HG03378 (cell line): ENCODE measurements around the gene CEACAM7.
"Not testable (repeated sequence)": the region's sequence is repeated elsewhere in the genome, so short reads cannot be mapped to it uniquely, and the experiment has no call there.

Experiments used
- ATAC-seq: cut with Tn5 transposase; IDR thresholded peaks from one replicate; pipeline ENCODE4 v1.9.1; 2021; ENCODE audit warnings: mild to moderate bottlenecking, moderate library complexity; ENCODE audit not compliant: unreplicated experiment

CEACAM7 gene

DNA sequence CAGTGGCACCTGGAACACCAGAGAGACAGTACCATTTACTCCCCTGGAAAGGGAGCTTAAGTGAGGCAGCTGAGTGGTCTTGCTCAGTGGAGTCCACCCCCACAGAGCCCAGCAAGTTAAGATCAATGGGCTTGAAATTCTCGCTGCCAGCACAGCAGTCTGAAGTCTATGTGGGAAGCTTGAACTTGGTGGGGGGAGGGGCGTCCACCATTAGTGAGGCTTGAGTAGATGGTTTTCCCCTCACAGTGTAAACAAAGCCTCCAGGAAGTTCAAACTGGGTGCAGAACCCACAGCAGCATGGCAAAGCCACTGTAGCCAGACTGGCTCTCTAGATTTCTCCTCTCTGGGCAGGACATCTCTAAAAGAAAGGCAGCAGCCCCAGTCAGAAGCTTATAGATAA lies 30.9 kb downstream of the CEACAM7 start:
- ATAC-seq, result no peak

DNA sequence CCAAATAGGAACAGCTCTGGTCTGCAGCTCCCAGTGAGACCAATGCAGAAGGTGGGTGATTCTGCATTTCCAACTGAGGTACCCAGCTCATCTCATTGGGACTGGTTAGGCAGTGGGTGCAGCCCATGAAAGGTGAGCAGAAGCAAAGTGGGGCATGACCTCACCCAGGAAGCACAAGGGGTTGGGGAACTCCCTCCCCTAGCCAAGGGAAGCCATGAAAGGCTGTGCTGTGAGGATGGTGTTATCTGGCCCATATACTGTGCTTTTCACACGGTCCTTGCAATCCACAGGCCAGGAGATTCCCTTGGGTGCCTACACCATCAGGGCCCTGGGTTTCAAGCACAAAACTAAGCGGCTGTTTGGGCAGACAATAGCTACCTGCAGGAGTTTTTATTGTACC lies 31.3 kb downstream of the CEACAM7 start:
- not testable (repeated sequence) for ATAC-seq

DNA sequence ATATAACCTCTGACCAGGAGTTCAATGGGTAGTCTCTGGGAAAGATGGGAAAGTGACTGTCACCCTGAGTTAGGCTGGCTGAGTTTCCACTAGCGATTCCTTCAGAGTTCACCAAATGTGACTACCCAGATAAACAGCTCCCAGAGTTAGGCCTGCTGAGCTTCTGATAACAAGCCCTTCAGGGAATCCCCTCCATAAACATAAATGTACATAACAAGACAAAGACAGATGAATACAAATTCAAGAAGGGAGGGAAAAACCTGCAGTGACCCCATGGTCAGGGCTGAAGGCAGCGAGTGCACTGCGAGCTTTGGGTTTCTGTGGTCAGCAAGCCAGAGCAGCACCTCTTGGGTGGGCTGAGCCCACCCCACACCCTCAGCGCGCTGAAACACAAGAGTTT lies 35.8 kb downstream of the CEACAM7 start:
- ATAC-seq, result no peak

DNA sequence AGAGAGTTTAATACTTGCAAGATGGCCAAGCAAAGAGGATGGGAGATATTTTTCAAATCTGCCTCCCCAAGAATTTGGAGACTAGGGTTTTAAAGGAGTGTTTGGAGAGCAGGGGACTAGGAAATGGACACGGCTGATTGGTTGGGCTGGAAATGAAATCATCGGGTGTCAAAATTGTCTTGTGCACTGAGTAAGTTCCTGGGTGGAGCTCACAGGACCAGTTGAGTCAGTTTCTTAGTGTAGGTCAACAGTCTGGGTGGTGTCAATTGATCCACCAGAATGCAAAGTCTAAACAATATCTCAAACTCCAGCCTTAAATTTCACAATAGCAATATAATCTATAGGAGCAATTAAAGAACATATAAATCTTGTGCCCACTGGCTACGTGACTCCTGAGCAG lies 38.2 kb downstream of the CEACAM7 start:
- no peak for ATAC-seq

DNA sequence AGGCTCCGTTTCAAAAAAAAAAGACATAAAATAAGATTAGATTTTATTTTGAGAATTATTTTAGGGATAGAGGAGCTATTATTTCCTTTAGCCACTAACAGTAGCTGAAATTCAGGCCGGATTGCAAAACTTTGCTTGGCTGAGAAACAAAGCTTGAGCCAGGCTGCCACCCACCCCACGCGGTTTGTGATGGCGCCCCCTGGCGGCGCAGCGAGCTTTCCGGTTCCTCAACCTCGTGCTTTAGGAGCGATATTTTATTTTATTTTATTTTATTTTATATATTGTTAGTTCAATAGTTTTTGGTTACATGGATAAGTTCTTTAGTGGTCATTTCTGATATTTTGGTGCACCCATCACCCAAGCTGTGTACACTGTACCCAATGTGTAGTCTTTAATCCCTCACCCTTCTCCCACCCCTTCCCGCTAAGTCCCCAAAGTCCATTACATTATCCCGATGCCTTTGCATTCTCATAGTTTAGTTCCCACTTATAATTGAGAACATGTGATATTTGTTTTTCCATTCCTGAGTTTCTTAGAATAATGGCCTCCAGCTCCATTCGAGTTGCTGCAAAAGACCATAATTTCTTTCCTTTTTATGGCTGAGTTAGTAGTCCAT lies 41.4 kb downstream of the CEACAM7 start:
- ATAC-seq, result no peak

DNA sequence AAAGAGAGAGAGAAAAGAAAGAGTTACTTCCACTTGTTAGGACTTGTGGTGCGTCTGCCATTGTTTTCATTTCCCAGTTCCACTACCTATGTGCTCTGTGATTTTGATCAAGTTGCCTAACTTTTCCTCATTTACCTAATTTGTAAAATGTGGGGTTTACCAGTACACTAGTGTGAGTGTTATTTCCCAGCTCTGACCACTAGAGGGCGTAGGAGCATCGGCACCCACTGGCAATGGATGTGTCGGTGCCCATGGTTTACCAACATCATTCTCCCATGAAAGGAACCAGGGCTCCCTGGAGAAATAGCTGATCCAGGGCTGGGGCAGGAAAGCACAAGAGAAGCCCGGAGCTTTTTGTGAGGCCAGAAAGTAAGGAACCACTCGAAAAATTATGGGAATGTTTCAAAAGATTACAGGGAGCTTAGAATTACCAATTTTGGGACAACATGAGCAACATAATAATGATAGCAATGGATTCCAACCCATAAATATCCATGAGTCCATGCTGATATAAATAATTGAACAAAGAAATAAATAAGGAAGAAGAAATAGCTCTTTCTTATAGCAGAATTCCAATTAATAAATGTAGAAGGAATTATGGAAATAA lies 46.1 kb downstream of the CEACAM7 start:
- ATAC-seq, result no peak

DNA sequence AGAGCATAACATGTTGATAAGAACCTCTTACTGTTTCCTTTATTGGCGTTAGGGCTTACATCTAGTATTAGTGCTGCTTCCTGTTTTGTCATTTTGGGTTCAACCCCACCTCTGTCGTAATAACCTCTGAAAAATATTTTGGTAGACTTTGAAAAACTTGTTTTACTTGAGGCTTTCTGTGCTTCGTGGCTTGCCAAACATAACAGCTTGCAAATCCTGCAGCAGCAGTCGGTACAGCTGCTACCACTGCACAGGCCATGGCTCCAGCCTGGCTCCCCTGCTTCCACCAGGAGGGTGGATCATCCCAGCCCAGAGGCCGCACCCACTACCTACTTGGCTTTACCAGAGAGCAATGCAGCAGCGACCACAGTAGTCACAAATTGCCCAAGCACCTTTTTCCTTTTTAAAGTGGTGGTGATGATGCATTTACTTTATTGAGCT lies 49.4 kb downstream of the CEACAM7 start:
- ATAC-seq, result no peak

DNA sequence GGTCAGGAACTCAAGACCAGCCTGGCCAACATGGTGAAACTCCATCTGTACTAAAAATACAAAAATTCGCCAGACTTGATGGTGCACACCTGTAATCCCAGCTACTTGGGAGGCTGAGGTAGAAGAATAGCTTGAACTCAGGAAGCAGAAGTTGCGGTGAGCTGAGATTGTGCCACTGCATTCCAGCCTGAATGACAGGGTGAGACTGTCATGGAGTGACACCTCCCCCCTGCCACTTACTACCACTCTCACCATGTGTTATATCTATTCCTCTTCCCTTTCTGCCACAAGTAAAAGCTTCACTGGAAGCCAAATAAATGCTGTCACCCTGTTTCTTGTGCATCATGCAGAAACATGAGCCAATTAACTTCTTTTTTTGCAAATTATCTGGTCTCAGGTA lies 50.6 kb downstream of the CEACAM7 start:
- ATAC-seq, result no peak

DNA sequence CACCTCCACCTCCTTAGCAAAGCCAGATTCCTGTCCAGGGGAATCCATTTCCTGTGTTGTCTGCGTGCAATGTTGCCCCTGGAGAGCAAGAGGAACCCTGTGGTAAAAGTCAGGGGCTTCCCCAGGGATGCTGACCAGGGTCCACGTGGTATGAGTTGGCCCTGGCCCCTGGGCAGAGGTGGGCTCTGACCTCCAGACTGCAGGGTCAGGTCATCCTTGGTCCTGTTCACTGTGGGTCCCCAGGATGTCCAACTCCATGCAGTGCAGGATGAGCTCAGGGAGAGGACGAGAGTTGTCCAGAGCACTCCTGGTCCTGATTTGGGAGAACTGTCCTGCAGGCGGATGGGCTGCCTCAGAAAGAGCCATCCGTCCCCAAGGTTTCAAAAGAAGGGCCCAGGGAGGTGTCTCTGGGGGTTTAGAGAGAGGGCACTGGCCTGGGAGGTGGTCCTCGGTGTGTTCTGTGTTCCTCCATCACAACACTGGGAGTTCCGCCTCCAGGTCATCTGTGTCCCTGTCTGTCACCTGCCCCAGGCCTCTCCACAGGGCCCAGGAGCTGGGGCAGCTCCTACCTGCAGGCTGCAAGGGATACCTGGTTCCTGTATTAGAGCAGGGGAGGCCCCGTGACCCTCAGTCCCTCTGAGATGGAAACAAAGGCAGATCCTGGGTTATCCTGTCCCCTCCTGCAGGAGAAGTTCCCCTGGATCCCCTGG lies 59.9 kb downstream of the CEACAM7 start:
- ATAC-seq, result no peak

DNA sequence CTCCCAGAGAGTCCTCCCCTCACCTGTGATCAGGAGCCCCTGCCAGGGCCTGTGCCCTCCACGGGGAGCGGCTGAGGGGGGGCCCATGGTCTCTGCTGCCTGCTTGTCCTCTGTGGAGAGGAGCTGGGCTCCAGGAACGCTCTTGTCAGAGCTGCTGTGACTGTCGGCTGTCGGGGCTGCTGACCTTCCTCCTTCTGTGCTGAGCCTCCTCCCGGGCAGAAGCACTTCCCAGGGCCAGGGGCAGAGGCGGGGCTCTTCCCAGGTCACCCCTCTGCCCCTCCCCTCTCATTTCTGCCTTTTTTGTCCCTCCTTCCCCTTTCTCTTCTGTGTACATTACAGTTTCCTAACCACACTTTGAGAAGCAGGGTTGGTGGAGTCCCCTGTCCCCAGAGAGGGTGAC lies 61.2 kb downstream of the CEACAM7 start, which contains the start of gene CEACAM4:
TSS of gene CEACAM4 (minus strand) at position 198 of the 400 bp plus-strand sequence. CDS start at position 87, 111 bp downstream.
- no peak for ATAC-seq

DNA sequence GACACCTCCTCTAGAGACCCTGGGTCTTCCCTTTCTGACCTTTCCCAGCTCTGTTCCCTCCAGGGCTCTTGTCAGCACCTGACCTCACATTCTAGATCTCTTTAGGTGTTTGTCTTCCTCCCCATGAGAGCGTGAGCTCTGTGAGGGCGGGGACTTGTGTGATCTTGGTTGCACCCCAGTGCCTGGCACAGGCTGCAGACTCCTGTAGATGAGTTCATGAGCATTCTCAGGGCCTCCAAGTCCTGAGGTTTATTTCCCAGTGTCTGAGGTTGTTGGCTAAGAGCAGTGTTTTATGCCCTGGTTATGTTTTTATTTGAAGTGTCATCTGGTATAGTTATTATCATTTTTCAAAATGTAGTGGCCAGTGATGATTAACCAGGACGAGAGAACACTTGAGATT lies 61.8 kb downstream of the CEACAM7 start:
- no peak for ATAC-seq

DNA sequence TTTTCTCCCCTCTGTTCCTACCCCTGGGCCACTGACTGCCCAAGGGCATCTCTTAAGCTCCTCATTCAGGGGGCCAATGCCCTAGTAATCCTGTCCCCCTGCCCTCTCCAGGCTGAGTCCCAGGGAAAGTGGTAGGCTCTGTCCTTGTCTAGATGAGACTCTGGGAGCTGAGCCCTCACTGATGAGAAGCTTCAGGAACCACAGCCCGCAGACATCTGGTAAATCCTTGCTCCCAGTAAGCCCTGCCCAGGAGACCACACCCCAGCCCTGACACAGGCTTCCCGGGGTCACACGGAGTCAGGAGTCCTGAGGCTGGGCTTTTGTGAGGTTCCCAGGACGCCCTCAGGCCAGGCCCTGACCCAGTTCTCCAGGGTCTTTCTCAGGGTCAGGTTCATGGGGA lies 63.1 kb downstream of the CEACAM7 start:
- ATAC-seq, result no peak

DNA sequence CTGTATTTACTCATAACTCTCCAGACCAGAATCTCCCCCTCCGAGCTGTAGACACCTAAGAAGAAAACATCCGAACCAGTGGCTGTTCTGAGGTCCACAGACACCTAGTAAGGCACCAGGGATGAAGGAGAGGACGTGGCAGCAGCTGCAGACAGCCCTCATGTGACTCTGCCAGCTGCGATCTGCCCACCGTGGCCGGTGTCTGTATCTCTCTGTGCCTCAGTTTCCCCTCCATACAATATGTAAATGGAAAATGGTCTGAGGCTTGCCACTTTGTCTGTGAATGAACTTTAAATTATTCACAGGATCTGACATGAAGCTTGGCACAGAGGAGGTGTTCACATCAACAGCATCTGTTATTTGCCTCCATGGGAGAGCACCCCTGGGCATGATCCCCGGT lies 63.6 kb downstream of the CEACAM7 start:
- no peak for ATAC-seq

DNA sequence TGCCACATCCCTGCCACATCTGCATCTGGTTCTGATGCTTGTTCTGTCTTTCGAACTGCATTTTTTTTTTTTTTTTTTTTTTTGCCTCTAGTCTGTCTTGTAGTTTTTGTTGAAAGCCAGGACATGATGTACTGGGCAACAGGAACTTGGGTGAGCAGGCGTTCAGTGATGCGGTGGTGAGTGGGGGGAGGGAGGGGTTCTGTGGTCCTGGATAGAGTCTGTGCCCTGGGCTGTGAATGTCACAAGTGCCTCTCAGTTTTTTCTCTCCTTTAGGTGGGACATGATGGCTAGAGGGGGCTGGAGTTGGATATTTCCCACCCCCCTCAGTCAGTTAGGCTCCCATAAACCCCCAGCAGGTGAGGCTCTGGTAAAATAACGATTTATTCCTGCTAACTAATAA lies 64.7 kb downstream of the CEACAM7 start:
- no peak for ATAC-seq
